Left ventricle myocardium inferior (tissue), 1 donor: ENCODE data around the gene DZIP1. TPM values are rescaled to one million over a fixed set of nuclear protein-coding genes. Genes with fewer than 3 reads are reported as not detected.
A peak's percentile ranks its signal among the peaks of the same experiment; 100 is the strongest.

ENCODE experiments used
- DNase-seq: peaks from one replicate; pipeline ENCODE4 v3.0.0-alpha.2; 2020
- H3K27ac ChIP-seq: fragments of 200-600 bp; replicated peaks from 2 replicates; pipeline ENCODE4 v1.8.0; 2021
- H3K27me3 ChIP-seq: fragments of 200-600 bp; 2 replicates; pipeline ENCODE4 v1.8.0; 2021; ENCODE audit warnings: low read depth
- H3K36me3 ChIP-seq: fragments of 200-600 bp; 2 replicates; pipeline ENCODE4 v1.8.0; 2021
- H3K4me1 ChIP-seq: fragments of 200-600 bp; 2 replicates; pipeline ENCODE4 v1.8.0; 2021
- H3K4me3 ChIP-seq: fragments of 200-600 bp; 2 replicates; pipeline ENCODE4 v1.8.0; 2021; ENCODE audit warnings: mild to moderate bottlenecking, moderate library complexity
- H3K9me3 ChIP-seq: fragments of 200-600 bp; replicated peaks from 2 replicates; pipeline ENCODE4 v1.8.0; 2021
- CTCF ChIP-seq: fragments of 200-600 bp; IDR thresholded peaks from 2 replicates; pipeline ENCODE4 v1.8.0; 2021; ENCODE audit warnings: antibody characterized with exemption, mild to moderate bottlenecking, borderline replicate concordance
- intact Hi-C: fragments of 100-400 bp; cut with micrococcal nuclease; formaldehyde crosslinking; loops from one replicate; pipeline ENCODE4 v1.11.0; 2022
- total RNA-seq: library from RNA; stranded (reverse); fragmentation: NEBNext Ultra II Directional; extraction: Animal tissue kit (Norgen Biotek cat#: 25700); gene quantifications from one replicate; pipeline ENCODE4 v1.2.1, GENCODE V29; 2021
- donor health status: DM: no; HTN: yes; CAD: no; lungs with severe emphysema.

DZIP1 gene
- total RNA-seq, 1 donor from 2014 or later = 3.8 TPM

GRCh38 chr13:95544293-95544692, 100.2 kb downstream of the DZIP1 start:
- Histone ChIP-seq H3K4me1 (peaks cover 15% of the 10 kb centered on the region), H3K9me3 (no peaks in the 10 kb centered on the region), H3K27ac (no peak overlapping the region), H3K4me3 (no peak overlapping the region), H3K27me3 (peaks cover 38% of the 10 kb centered on the region), H3K36me3 (no peaks in the 10 kb centered on the region)
- no peak for TF ChIP-seq CTCF
- no peak for DNase-seq
- intact Hi-C loops = no loop called here

GRCh38 chr13:95541911-95542474, 102.5 kb downstream of the DZIP1 start:
- DNase-seq = no peak
- no peak overlapping the region for H3K4me3 ChIP-seq
- no peaks in the 10 kb centered on the region for H3K9me3 ChIP-seq
- peaks cover 15% of the 10 kb centered on the region for H3K27me3 ChIP-seq
- H3K27ac ChIP-seq = no peak overlapping the region
- H3K4me1 ChIP-seq = peaks cover 19% of the 10 kb centered on the region
- intact Hi-C loops = no loop called here
- TF ChIP-seq CTCF = no peak
- H3K36me3 ChIP-seq = no peaks in the 10 kb centered on the region

GRCh38 chr13:95541308-95541707, 103.2 kb downstream of the DZIP1 start:
- Histone ChIP-seq H3K27ac (peak overlapping the region; percentile 66), H3K4me1 (peaks cover 22% of the 10 kb centered on the region), H3K36me3 (no peaks in the 10 kb centered on the region), H3K9me3 (no peaks in the 10 kb centered on the region), H3K4me3 (no peak overlapping the region), H3K27me3 (peaks cover 13% of the 10 kb centered on the region)
- intact Hi-C loops = no loop called here
- DNase-seq = no peak
- no peak for TF ChIP-seq CTCF

- TF ChIP-seq CTCF = no peak
- Histone ChIP-seq H3K27ac (peak overlapping the region; percentile 66), H3K4me3 (no peak overlapping the region), H3K9me3 (no peaks in the 10 kb centered on the region), H3K36me3 (no peaks in the 10 kb centered on the region), H3K4me1 (peaks cover 22% of the 10 kb centered on the region), H3K27me3 (peaks cover 11% of the 10 kb centered on the region)
- intact Hi-C loops = no loop called here
- DNase-seq = peak; percentile 57
Measured at GRCh38 chr13:95540888-95541287, 103.6 kb downstream of the DZIP1 start.

- no peaks in the 10 kb centered on the region for H3K9me3 ChIP-seq
- peaks cover 3% of the 10 kb centered on the region for H3K27me3 ChIP-seq
- H3K27ac ChIP-seq = no peak overlapping the region
- DNase-seq = no peak
- intact Hi-C loops = loop anchor here (10.0 kb wide), 1 partner anchor 298 kb away; no protein-coding TSS in a partner anchor
- TF ChIP-seq CTCF = peak; percentile 51
- no peaks in the 10 kb centered on the region for H3K36me3 ChIP-seq
- H3K4me1 ChIP-seq = peaks cover 22% of the 10 kb centered on the region
- no peak overlapping the region for H3K4me3 ChIP-seq
Measured at GRCh38 chr13:95536632-95537241, 107.8 kb downstream of the DZIP1 start.
